K562 (cell line): Measurements from ENCODE around the gene ZNF860. TPM values are rescaled to one million over a fixed set of nuclear protein-coding genes. Genes with fewer than 3 reads are reported as not detected.

ENCODE experiments used
- ATAC-seq: fragments of 200-7000 bp; cut with Tn5 transposase; 3 replicates; pipeline ENCODE4 v1.9.1; 2020; ENCODE audit warnings: moderate library complexity
- BruUV-seq: library from RNA; stranded (reverse); fragments of 400-500 nt; replicated peaks from 2 replicates; lab custom pipeline; 2021; lab: Mats Ljungman, UMichigan
- CTCF ChIA-PET: fragments of 300-600 bp; formaldehyde crosslinking; extraction: SDS; loops from one replicate; lab custom pipeline; 2021; ENCODE audit warnings: low intra/inter-chr PET ratio; lab: Yijun Ruan, JAX
- POLR2A ChIA-PET: fragments of 300-600, 350-650 bp; sonication (Branson Sonifier 250); formaldehyde crosslinking; extraction: SDS; loops from one replicate; lab custom pipeline; 2021; ENCODE audit warnings: antibody characterized with exemption, inconsistent platforms; lab: Yijun Ruan, JAX
- DNase-seq, 4 experiments: peaks; one replicate each; pipeline versions ENCODE4 v3.0.0 to v3.0.0-alpha.2; 2011 to 2018; ENCODE audit warnings: low spot score in 3 of 4, mixed read lengths in 3 of 4; ENCODE audit errors: extremely low read depth in 1 of 4
- FAIRE-seq: peaks from 2 replicates; lab custom pipeline; 2011; peaks lifted over from hg19 to GRCh38; lab: Jason Lieb, UNC
- H2AFZ ChIP-seq: 2 replicates; pipeline ENCODE4 v1.6.0; 2011; ENCODE audit warnings: low read depth, low read length, control low read depth, inconsistent platforms
- H3K27ac ChIP-seq: fragments of 200-600 bp; 3 replicates; pipeline ENCODE4 v1.8.0; 2011; ENCODE audit warnings: low read depth, mild to moderate bottlenecking, control low read depth, inconsistent platforms, low read length, moderate library complexity, mixed read lengths; ENCODE audit errors: extremely low read depth
- H3K27me3 ChIP-seq, 2 experiments: fragments of 300-600 bp in 1 of 2; 2 replicates in 1 of 2; 3 replicates in 1 of 2; pipeline versions ENCODE4 v1.6.0 to v1.8.0; 2011; ENCODE audit warnings: inconsistent platforms in 2 of 2, low read length in 2 of 2, mild to moderate bottlenecking in 1 of 2, mixed read lengths in 1 of 2, moderate library complexity in 1 of 2; ENCODE audit not compliant: control insufficient read depth in 2 of 2, insufficient read depth in 2 of 2
- H3K36me3 ChIP-seq: fragments of 300-600 bp; 3 replicates; pipeline ENCODE4 v1.8.0; 2011; ENCODE audit warnings: mild to moderate bottlenecking, low read length, inconsistent platforms; ENCODE audit not compliant: control insufficient read depth, insufficient read depth
- H3K4me1 ChIP-seq, 2 experiments: fragments of 200-600 bp in 1 of 2; replicated peaks in 1 of 2; 2 replicates in 1 of 2; 3 replicates in 1 of 2; pipeline versions ENCODE4 v1.5.1 to v1.8.0; 2011; ENCODE audit warnings: inconsistent platforms in 2 of 2, low read length in 2 of 2, mild to moderate bottlenecking in 1 of 2, mixed read lengths in 1 of 2, moderate library complexity in 1 of 2; ENCODE audit not compliant: control insufficient read depth in 2 of 2, insufficient read depth in 2 of 2
- H3K4me2 ChIP-seq: 2 replicates; pipeline ENCODE4 v1.6.1; 2011; ENCODE audit warnings: low read length, control low read depth, inconsistent platforms, mixed read lengths; ENCODE audit not compliant: insufficient read depth
- H3K4me3 ChIP-seq: fragments of 200-600 bp; sonication (generic), shearing (Covaris generic); 2 replicates; pipeline ENCODE4 v1.5.1; 2016; ENCODE audit warnings: control low read depth, inconsistent platforms
- H3K79me2 ChIP-seq: fragments of 200-600 bp; 3 replicates; pipeline ENCODE4 v1.8.0; 2011; ENCODE audit warnings: low read length, inconsistent platforms; ENCODE audit not compliant: control insufficient read depth, insufficient read depth
- H3K9ac ChIP-seq, 2 experiments: 2 replicates each; pipeline versions ENCODE4 v1.6.0 to v1.6.1; 2011; ENCODE audit warnings: low read depth in 2 of 2, low read length in 2 of 2, control low read depth in 1 of 2, inconsistent platforms in 1 of 2, mild to moderate bottlenecking in 1 of 2, mixed read lengths in 1 of 2; ENCODE audit not compliant: insufficient read depth in 1 of 2
- H3K9me1 ChIP-seq: one replicate; pipeline ENCODE4 v1.6.0; 2011; ENCODE audit warnings: inconsistent platforms, mild to moderate bottlenecking, low read length, moderate library complexity; ENCODE audit not compliant: control insufficient read depth, insufficient read depth
- H3K9me3 ChIP-seq: replicated peaks from 2 replicates; pipeline ENCODE4 v1.5.1; 2011; ENCODE audit warnings: low read depth, low read length, inconsistent platforms; ENCODE audit not compliant: control insufficient read depth, insufficient read depth
- H4K20me1 ChIP-seq: replicated peaks from 2 replicates; pipeline ENCODE4 v1.6.1; 2011; ENCODE audit warnings: low read length, inconsistent platforms, mixed read lengths; ENCODE audit not compliant: control insufficient read depth, insufficient read depth
- DPF2 ChIP-seq: fragments of 450-650 bp; IDR thresholded peaks from 2 replicates; pipeline ENCODE4 v1.6.1; 2016
- HNRNPH1 ChIP-seq: fragments of 200-400 bp; formaldehyde crosslinking; optimal IDR thresholded peaks from 2 replicates; pipeline ENCODE3; 2017; ENCODE audit warnings: low read depth, mild to moderate bottlenecking, low read length, moderate library complexity
- KDM5B ChIP-seq: fragments of 200-600 bp; sonication (generic); IDR thresholded peaks from 2 replicates; pipeline ENCODE4 v1.6.1; 2012; ENCODE audit warnings: low read depth, mild to moderate bottlenecking, moderate library complexity, low read length, control low read depth, inconsistent platforms; ENCODE audit not compliant: insufficient replicate concordance
- NCOA1 ChIP-seq: fragments of 450-650 bp; IDR thresholded peaks from 2 replicates; pipeline ENCODE4 v1.6.1; 2016; ENCODE audit warnings: low read depth
- NELFE ChIP-seq: IDR thresholded peaks from 2 replicates; pipeline ENCODE4 v1.6.1; 2011; ENCODE audit warnings: mild to moderate bottlenecking; ENCODE audit not compliant: insufficient read depth, insufficient read length
- RHOXF2B ChIP-seq: fragments of 250-450 bp; sonication (Bioruptor Pico); conservative IDR thresholded peaks from 2 replicates; pipeline ENCODE4 v1.5.1; 2021
- WGBS: fragments of 100-300 bp; shearing (Covaris generic); methylation state at CpG from one replicate; pipeline ENCODE4 v1.1.6; 2016; ENCODE audit warnings: low coverage, mixed read lengths; ENCODE audit not compliant: insufficient coverage; ENCODE audit errors: missing lambda C conversion rate; 5-methylcytosine and 5-hydroxymethylcytosine counted together
- in situ Hi-C: fragments of 300-500 bp; cut with MboI; formaldehyde crosslinking; loops from 4 replicates; pipeline ENCODE4 v1.15.0; 2018; ENCODE audit warnings: inconsistent platforms, mixed read lengths
- intact Hi-C: fragments of 100-400 bp; cut with micrococcal nuclease; formaldehyde crosslinking; loops from 2 replicates; pipeline ENCODE4 v1.14.2; 2022
- polyA plus RNA-seq, 8 experiments: library from polyadenylated mRNA; depleted of rRNA in 4 of 8; stranded (reverse) in 5 of 8; unstranded in 3 of 8; fragments of >200 nt; fragmentation: Nextera tagmentation in 2 of 8; fragmentation: Illumina TruSeq in 1 of 8; extraction: Ambion mirVana in 2 of 8; extraction: Trizol in 1 of 8; gene quantifications; 2 replicates each; pipeline versions ENCODE4 v1.2.1 to v1.2.3, GENCODE V29; 2011 to 2014; ENCODE audit warnings: inconsistent platforms in 1 of 8, missing spikeins in 1 of 8
- total RNA-seq, 7 experiments: library from RNA; depleted of rRNA in 6 of 7; stranded (reverse); fragments of >200 nt in 6 of 7; fragmentation: Illumina TruSeq in 2 of 7; extraction: Trizol in 2 of 7; gene quantifications; 2 replicates each; pipeline versions ENCODE4 v1.2.1 to v1.2.3, GENCODE V29; 2011 to 2021; ENCODE audit warnings: low replicate concordance in 1 of 7
- TF ChIP-seq, protein P1 (sequence below): fragments of 450-650 bp; formaldehyde crosslinking; conservative IDR thresholded peaks from 2 replicates; pipeline ENCODE4 v1.4.0; 2022; ENCODE audit warnings: mild to moderate bottlenecking, missing genetic modification characterization
- TF ChIP-seq, protein P2 (sequence below), 2 experiments: fragments of 450-650 bp; formaldehyde crosslinking in 1 of 2; IDR thresholded peaks; 2 replicates each; pipeline versions ENCODE4 v1.4.0 to v1.6.1; 2014 to 2020; ENCODE audit warnings: mild to moderate bottlenecking in 2 of 2, borderline replicate concordance in 1 of 2, low read depth in 1 of 2
- TF ChIP-seq, protein P3 (sequence below): IDR thresholded peaks from 2 replicates; pipeline ENCODE4 v1.6.1; 2014; ENCODE audit warnings: antibody characterized with exemption
- TF ChIP-seq, protein P4 (sequence below): fragments of 450-650 bp; IDR thresholded peaks from 2 replicates; pipeline ENCODE4 v1.7.0; 2016; ENCODE audit warnings: borderline replicate concordance

ZNF860 gene
- total and polyA plus RNA-seq, 9 of the 15 experiments (the other 6 are each of a cell fraction or from before 2014, with no cell fraction given): not detected

DNA sequence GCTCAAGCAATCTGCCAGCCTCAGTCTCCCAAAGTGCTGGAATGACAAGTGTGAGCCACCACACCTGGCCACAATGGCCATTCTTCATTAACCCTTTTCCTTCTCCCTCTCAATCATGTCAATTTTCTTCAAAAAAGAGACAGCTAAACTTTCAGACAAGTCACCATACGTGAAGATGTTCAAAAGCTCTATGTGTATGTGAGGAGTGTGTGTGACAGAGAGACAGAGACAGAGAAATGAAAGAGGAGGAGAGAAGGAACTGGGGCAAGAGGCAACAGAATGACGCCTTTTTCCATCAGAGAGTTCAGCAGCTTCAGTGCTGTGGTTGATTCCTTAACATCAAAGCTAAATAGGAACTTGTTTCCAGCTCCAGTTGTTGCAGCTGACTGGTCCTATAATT, 27.9 kb upstream of the ZNF860 start:
- ChIA-PET CTCF (no interaction called here), POLR2A (no interaction called here)
- Histone ChIP-seq H3K79me2 (no peaks in the 10 kb centered on the region), H3K4me2 (no peak overlapping the region), H3K27me3 (peaks cover 3% of the 10 kb centered on the region in 2 experiments; a peak in 1 of 5 replicates), H3K4me3 (no peak overlapping the region), H4K20me1 (no peaks in the 10 kb centered on the region; the same call in 1 of the 2 replicates), H3K9me1 (no peaks in the 10 kb centered on the region), H3K36me3 (no peaks in the 10 kb centered on the region), H3K4me1 (no peaks in the 10 kb centered on the region), H3K27ac (no peak overlapping the region), H3K9me3 (no peaks in the 10 kb centered on the region), H2AFZ (no peak overlapping the region), H3K9ac (no peak overlapping the region)
- BruUV-seq: no TSS peak
- FAIRE-seq (no peak), ATAC-seq (no peak), DNase-seq (no peak)
- WGBS: 0% methylated on average over 2 of the region's 2 CpGs
- intact Hi-C loops (no loop called here), in situ Hi-C loops (no loop called here)
- no peak for TF ChIP-seq RHOXF2B
- TF ChIP-seq, protein P1, sequence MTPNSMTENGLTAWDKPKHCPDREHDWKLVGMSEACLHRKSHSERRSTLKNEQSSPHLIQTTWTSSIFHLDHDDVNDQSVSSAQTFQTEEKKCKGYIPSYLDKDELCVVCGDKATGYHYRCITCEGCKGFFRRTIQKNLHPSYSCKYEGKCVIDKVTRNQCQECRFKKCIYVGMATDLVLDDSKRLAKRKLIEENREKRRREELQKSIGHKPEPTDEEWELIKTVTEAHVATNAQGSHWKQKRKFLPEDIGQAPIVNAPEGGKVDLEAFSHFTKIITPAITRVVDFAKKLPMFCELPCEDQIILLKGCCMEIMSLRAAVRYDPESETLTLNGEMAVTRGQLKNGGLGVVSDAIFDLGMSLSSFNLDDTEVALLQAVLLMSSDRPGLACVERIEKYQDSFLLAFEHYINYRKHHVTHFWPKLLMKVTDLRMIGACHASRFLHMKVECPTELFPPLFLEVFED (CRISPR knock-in tag): no peak
- TF ChIP-seq HNRNPH1: no peak
- TF ChIP-seq KDM5B: no peak
- TF ChIP-seq, protein P2, sequence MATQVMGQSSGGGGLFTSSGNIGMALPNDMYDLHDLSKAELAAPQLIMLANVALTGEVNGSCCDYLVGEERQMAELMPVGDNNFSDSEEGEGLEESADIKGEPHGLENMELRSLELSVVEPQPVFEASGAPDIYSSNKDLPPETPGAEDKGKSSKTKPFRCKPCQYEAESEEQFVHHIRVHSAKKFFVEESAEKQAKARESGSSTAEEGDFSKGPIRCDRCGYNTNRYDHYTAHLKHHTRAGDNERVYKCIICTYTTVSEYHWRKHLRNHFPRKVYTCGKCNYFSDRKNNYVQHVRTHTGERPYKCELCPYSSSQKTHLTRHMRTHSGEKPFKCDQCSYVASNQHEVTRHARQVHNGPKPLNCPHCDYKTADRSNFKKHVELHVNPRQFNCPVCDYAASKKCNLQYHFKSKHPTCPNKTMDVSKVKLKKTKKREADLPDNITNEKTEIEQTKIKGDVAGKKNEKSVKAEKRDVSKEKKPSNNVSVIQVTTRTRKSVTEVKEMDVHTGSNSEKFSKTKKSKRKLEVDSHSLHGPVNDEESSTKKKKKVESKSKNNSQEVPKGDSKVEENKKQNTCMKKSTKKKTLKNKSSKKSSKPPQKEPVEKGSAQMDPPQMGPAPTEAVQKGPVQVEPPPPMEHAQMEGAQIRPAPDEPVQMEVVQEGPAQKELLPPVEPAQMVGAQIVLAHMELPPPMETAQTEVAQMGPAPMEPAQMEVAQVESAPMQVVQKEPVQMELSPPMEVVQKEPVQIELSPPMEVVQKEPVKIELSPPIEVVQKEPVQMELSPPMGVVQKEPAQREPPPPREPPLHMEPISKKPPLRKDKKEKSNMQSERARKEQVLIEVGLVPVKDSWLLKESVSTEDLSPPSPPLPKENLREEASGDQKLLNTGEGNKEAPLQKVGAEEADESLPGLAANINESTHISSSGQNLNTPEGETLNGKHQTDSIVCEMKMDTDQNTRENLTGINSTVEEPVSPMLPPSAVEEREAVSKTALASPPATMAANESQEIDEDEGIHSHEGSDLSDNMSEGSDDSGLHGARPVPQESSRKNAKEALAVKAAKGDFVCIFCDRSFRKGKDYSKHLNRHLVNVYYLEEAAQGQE (IDR thresholded peaks at IDR 0.05; ENCODE audit: borderline replicate concordance): no peak
- TF ChIP-seq, protein P2 (CRISPR knock-in tag; IDR thresholded peaks at IDR 0.05; ENCODE audit: low read depth): no peak
- TF ChIP-seq, protein P3, sequence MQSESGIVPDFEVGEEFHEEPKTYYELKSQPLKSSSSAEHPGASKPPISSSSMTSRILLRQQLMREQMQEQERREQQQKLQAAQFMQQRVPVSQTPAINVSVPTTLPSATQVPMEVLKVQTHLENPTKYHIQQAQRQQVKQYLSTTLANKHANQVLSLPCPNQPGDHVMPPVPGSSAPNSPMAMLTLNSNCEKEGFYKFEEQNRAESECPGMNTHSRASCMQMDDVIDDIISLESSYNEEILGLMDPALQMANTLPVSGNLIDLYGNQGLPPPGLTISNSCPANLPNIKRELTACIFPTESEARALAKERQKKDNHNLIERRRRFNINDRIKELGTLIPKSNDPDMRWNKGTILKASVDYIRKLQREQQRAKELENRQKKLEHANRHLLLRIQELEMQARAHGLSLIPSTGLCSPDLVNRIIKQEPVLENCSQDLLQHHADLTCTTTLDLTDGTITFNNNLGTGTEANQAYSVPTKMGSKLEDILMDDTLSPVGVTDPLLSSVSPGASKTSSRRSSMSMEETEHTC: no peak
- no peak for TF ChIP-seq NELFE
- no peak for TF ChIP-seq DPF2
- TF ChIP-seq, protein P4, sequence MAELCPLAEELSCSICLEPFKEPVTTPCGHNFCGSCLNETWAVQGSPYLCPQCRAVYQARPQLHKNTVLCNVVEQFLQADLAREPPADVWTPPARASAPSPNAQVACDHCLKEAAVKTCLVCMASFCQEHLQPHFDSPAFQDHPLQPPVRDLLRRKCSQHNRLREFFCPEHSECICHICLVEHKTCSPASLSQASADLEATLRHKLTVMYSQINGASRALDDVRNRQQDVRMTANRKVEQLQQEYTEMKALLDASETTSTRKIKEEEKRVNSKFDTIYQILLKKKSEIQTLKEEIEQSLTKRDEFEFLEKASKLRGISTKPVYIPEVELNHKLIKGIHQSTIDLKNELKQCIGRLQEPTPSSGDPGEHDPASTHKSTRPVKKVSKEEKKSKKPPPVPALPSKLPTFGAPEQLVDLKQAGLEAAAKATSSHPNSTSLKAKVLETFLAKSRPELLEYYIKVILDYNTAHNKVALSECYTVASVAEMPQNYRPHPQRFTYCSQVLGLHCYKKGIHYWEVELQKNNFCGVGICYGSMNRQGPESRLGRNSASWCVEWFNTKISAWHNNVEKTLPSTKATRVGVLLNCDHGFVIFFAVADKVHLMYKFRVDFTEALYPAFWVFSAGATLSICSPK: no peak
- TF ChIP-seq NCOA1: no peak
